IPS-15b (cell line): ENCODE data around the gene POLR2E.

Experiments
- H3K27me3 ChIP-seq: one replicate; pipeline ENCODE4 v1.6.1; 2013; ENCODE audit warnings: low read length; ENCODE audit not compliant: control insufficient read depth, insufficient read depth
- H3K36me3 ChIP-seq: one replicate; pipeline ENCODE4 v1.6.1; 2013; ENCODE audit warnings: low read length; ENCODE audit not compliant: control insufficient read depth, insufficient read depth
- H3K4me1 ChIP-seq: one replicate; pipeline ENCODE4 v1.6.1; 2013; ENCODE audit warnings: mild to moderate bottlenecking, low read length; ENCODE audit not compliant: control insufficient read depth, insufficient read depth
- H3K4me3 ChIP-seq: one replicate; pipeline ENCODE4 v1.5.1; 2013; ENCODE audit warnings: low read depth, low read length
- H3K9ac ChIP-seq: one replicate; pipeline ENCODE4 v1.6.1; 2013; ENCODE audit warnings: low read depth, mild to moderate bottlenecking, low read length
- H3K9me3 ChIP-seq: one replicate; pipeline ENCODE4 v1.6.1; 2013; ENCODE audit warnings: mild to moderate bottlenecking, low read length; ENCODE audit not compliant: control insufficient read depth, insufficient read depth

Gene POLR2E

DNA sequence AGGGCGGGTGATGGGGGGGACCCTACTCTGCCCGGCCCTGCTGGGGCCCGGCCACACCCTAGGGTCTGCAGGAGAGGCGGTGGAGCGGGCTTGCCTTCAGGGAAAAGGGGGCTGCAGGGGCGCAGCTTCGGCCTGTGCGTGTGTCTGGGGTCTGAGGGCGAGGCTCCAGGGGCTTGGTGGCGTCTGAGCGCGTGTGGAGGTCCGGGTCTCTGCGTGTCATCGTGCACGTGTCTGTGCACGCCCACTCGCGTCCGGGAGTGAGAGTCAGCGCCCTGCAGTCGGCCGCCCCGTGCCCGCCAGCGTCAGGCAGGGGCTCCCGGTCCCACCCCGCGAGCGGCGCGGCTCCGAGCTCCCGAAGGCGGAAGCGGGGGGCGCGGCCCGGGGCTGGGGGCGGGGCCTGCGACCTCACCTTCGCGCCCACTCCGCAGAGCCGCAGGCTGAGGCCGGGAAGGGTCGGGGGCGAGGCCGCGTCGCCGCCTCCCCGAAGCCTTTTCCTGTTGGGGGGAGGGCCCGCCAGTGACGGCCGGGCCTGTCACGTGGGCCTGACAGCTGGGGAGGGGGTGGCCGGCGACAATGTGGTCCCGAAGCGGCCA, 28.3 kb downstream of the POLR2E start, which contains the start of gene ARHGAP45:
Gene ARHGAP45 (plus strand): TSS at position 420 of the 593 bp plus-strand sequence. CDS start 239 bp downstream, outside the sequence.
- Histone ChIP-seq H3K36me3 (peaks cover 3% of the 10 kb centered on the region), H3K4me1 (peaks cover 8% of the 10 kb centered on the region), H3K9ac (no peak within 1 kb of the TSS), H3K27me3 (peaks cover 3% of the 10 kb centered on the region), H3K9me3 (no peaks in the 10 kb centered on the region), H3K4me3 (peak within 1 kb of the TSS; percentile 48)

DNA sequence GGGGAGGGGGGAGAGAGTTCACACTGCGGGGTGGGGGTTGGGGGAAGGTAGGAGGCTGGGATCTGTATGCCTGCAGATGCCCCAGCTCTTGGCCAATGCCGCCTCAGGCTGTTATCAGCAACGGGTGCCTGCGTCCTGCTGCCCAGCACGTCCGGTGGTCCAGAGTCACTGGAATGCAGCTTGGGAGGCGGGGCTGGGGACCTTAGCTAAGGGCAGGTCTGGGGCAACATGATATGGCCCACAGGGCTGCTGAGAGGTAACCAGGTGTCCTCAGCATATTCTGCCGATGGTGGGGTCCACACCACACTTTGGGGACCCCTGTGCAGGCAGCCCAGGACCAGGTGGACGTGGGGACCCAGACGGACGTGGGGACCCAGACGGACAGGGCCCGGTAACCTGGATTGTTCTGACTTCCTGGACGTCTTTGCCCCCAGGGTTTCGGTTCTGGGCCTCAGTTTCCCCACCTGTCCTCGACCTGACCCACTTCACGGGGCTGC, 28.9 kb downstream of the POLR2E start:
- H3K36me3 ChIP-seq = peaks cover 4% of the 10 kb centered on the region
- peak overlapping the region; percentile 48 for H3K4me3 ChIP-seq
- H3K9ac ChIP-seq = no peak overlapping the region
- H3K9me3 ChIP-seq = no peaks in the 10 kb centered on the region
- peaks cover 3% of the 10 kb centered on the region for H3K27me3 ChIP-seq
- H3K4me1 ChIP-seq = peaks cover 8% of the 10 kb centered on the region

DNA sequence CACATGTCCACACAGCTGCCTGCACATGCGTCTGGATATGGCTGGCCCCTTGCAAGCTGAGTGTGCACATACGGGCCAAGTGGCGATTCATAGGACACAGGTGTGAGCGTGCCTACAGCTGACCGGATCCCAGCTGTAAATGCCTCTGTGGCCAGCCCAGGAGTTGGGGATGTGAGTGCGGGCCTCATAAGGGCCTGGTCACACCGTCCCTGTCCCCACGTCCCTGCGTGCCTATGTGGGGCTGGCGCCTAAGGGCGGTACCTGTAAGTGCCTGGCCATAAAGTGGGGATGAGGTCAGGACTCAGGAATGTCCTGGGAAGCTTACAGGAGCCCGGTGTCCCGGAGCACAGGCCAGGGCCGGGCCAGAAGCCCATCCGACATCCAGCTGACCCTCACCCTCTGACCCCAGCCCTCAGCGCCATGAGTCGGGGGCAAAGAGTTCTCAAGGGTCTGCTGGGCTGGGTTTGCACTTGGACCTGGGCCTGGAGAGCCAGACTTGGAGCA, 29.5 kb downstream of the POLR2E start:
- peaks cover 8% of the 10 kb centered on the region for H3K4me1 ChIP-seq
- H3K9me3 ChIP-seq = no peaks in the 10 kb centered on the region
- peaks cover 3% of the 10 kb centered on the region for H3K27me3 ChIP-seq
- H3K4me3 ChIP-seq = peak overlapping the region; percentile 52
- no peak overlapping the region for H3K9ac ChIP-seq
- peaks cover 4% of the 10 kb centered on the region for H3K36me3 ChIP-seq

DNA sequence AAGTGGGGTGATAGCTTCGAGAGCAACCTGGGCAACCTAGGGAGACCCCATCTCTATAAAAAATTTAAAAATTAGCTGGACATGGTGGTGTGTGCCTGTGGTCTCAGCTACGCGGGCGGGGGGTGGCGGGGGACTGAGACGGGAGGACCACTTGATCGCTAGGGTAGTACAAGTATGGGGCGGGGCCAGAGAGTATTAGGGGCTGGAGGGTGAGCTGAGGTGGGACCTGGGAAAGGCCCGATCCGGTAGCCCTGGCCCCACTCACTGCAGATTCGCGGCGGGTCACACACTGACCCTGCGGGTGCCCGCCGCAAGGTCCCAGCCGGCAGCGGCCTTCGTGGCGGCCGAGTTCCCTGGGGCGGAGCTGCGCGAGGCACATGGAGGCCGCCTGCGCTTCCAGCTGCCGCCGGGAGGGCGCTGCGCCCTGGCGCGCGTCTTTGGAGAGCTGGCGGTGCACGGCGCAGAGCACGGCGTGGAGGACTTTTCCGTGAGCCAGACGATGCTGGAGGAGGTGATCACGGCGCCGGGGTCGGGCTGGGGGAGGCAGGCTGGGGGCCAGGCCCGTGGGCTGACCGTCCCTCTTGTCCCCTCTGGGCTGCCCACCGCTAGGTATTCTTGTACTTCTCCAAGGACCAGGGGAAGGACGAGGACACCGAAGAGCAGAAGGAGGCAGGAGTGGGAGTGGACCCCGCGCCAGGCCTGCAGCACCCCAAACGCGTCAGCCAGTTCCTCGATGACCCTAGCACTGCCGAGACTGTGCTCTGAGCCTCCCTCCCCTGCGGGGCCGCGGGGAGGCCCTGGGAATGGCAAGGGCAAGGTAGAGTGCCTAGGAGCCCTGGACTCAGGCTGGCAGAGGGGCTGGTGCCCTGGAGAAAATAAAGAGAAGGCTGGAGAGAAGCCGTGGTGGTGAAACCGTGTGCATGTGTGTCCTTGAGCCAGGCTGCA, 30.2 kb downstream of the POLR2E start:
- H3K36me3 ChIP-seq = peaks cover 4% of the 10 kb centered on the region
- H3K4me3 ChIP-seq = peak overlapping the region; percentile 52
- H3K4me1 ChIP-seq = peaks cover 8% of the 10 kb centered on the region
- peaks cover 3% of the 10 kb centered on the region for H3K27me3 ChIP-seq
- H3K9me3 ChIP-seq = no peaks in the 10 kb centered on the region
- peak overlapping the region; percentile 24 for H3K9ac ChIP-seq

- no peaks in the 10 kb centered on the region for H3K9me3 ChIP-seq
- H3K4me1 ChIP-seq = peaks cover 8% of the 10 kb centered on the region
- no peak overlapping the region for H3K9ac ChIP-seq
- peak overlapping the region; percentile 52 for H3K4me3 ChIP-seq
- peaks cover 3% of the 10 kb centered on the region for H3K27me3 ChIP-seq
- peaks cover 4% of the 10 kb centered on the region for H3K36me3 ChIP-seq
These were observed 31.1 kb downstream of the POLR2E start for GRCh38 chr19:1063909-1064660.

DNA sequence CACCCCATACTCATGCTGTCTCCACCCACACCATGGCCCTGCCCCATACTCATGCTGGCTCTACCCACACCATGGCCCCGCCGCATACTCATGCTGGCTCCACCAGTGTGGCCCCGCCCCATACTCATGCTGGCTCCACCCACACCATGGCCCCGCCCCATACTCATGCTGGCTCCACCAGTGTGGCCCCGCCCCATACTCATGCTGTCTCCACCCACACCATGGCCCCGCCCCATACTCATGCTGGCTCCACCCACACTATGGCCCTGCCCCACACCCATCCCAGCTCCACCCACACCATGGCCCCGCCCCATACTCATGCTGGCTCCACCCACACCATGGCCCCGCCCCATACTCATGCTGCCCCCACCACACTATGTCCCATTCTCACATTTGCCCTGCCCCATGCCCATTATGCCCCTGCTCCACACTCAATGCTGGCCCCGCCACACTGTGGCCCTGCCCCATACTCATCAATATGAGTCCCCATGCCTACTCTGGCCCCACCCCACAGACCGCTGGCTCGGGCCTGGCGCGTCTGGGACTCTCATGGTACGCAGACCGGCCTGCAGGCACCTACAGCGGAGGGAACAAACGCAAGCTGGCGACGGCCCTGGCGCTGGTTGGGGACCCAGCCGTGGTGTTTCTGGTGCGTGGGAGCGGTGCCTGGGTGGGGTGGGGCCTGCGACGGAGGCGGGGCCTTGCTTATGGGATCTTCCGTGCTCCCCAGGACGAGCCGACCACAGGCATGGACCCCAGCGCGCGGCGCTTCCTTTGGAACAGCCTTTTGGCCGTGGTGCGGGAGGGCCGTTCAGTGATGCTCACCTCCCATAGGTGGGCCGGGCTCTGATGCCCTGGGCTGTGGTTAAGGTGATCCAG, 31.9 kb downstream of the POLR2E start:
- no peak overlapping the region for H3K9ac ChIP-seq
- peaks cover 8% of the 10 kb centered on the region for H3K4me1 ChIP-seq
- H3K4me3 ChIP-seq = peak overlapping the region; percentile 52
- peaks cover 3% of the 10 kb centered on the region for H3K27me3 ChIP-seq
- peaks cover 8% of the 10 kb centered on the region for H3K36me3 ChIP-seq
- H3K9me3 ChIP-seq = no peaks in the 10 kb centered on the region

DNA sequence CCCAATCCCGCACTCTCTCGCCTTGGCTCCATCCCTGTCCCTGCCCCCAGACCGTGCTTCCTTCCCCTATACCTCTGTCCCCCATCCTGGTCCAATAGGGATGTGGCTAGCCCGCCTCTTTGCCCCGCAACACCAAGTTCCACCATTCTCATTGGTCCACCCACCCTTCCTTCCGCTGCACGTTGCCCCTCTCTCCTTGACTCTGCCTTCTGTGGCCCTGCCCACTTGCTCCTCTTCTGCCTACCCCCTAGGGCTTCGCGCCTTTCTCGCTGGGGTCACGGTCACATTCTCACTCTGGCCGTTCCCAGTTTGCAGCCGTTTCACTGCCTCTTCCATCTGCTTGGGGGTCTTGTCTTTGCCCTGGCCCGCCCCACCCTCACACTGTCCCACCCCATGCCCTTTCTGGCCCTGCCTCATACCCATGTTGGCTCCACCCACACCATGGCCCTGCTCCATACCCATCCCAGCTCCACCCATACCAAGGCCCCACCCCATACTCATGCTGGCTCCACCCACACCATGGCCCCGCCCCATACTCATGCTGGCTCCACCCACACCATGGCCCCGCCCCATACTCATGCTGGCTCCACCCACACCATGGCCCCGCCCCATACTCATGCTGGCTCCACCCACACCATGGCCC, 32.7 kb downstream of the POLR2E start:
- peak overlapping the region; percentile 47 for H3K9ac ChIP-seq
- peak overlapping the region; percentile 37 for H3K4me3 ChIP-seq
- H3K27me3 ChIP-seq = peaks cover 3% of the 10 kb centered on the region
- H3K9me3 ChIP-seq = no peaks in the 10 kb centered on the region
- peaks cover 8% of the 10 kb centered on the region for H3K4me1 ChIP-seq
- H3K36me3 ChIP-seq = peaks cover 8% of the 10 kb centered on the region

DNA sequence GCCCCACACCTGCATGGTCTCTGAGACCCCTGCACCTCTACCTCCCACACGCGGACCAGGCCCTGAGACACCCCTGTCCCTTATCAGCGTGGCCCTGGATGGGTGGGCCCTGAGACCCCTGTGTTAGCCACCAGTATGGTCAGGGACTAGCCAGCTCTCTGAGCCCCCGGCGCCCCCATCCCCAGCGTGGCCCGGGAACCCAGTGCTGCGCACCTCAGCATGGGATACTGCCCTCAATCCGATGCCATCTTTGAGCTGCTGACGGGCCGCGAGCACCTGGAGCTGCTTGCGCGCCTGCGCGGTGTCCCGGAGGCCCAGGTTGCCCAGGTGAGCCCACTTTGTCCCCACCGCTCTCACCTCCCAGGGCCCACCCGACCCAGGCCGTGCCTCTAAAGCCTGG, 33.2 kb downstream of the POLR2E start:
- H3K9ac ChIP-seq = peak overlapping the region; percentile 47
- peaks cover 8% of the 10 kb centered on the region for H3K36me3 ChIP-seq
- H3K27me3 ChIP-seq = peaks cover 3% of the 10 kb centered on the region
- H3K4me1 ChIP-seq = peaks cover 8% of the 10 kb centered on the region
- peak overlapping the region; percentile 37 for H3K4me3 ChIP-seq
- no peaks in the 10 kb centered on the region for H3K9me3 ChIP-seq

GRCh38 chr19:1060689-1061088, 34.5 kb downstream of the POLR2E start:
- Histone ChIP-seq H3K4me3 (no peak overlapping the region), H3K36me3 (peaks cover 13% of the 10 kb centered on the region), H3K4me1 (peaks cover 8% of the 10 kb centered on the region), H3K9ac (no peak overlapping the region), H3K9me3 (no peaks in the 10 kb centered on the region), H3K27me3 (peaks cover 3% of the 10 kb centered on the region)

GRCh38 chr19:1058112-1058511, 37.1 kb downstream of the POLR2E start:
- H3K9me3 ChIP-seq = no peaks in the 10 kb centered on the region
- peaks cover 20% of the 10 kb centered on the region for H3K36me3 ChIP-seq
- H3K9ac ChIP-seq = no peak overlapping the region
- H3K27me3 ChIP-seq = no peaks in the 10 kb centered on the region
- H3K4me3 ChIP-seq = no peak overlapping the region
- H3K4me1 ChIP-seq = no peaks in the 10 kb centered on the region
